RWPE2 (cell line): ENCODE results near the gene MSGN1.

Source experiments
- ATAC-seq: fragments of 200-7000 bp; cut with Tn5 transposase; 3 replicates; pipeline ENCODE4 v1.9.1; 2021; ENCODE audit warnings: low read depth
- DNase-seq: peaks from one replicate; pipeline ENCODE4 v3.0.0-alpha.2; 2020; ENCODE audit warnings: low spot score
- H3K27ac ChIP-seq: fragments of 450-650 bp; 2 replicates; pipeline ENCODE4 v1.5.1; 2017; ENCODE audit warnings: mild to moderate bottlenecking; ENCODE audit not compliant: poor library complexity, severe bottlenecking
- H3K27me3 ChIP-seq: fragments of 250-450 bp; sonication (Bioruptor Pico); 2 replicates; pipeline ENCODE4 v1.5.1; 2021; ENCODE audit warnings: mild to moderate bottlenecking, moderate library complexity; ENCODE audit not compliant: insufficient read depth, poor library complexity, severe bottlenecking
- H3K36me3 ChIP-seq: fragments of 250-450 bp; sonication (Bioruptor Pico); 2 replicates; pipeline ENCODE4 v1.5.1; 2020; ENCODE audit warnings: low read depth, mild to moderate bottlenecking, moderate library complexity
- H3K4me1 ChIP-seq: fragments of 250-450 bp; sonication (Bioruptor Pico); 2 replicates; pipeline ENCODE4 v1.5.1; 2021; ENCODE audit warnings: mild to moderate bottlenecking, moderate library complexity; ENCODE audit not compliant: insufficient read depth, poor library complexity, severe bottlenecking
- H3K4me3 ChIP-seq: fragments of 250-450 bp; sonication (Bioruptor Pico); 2 replicates; pipeline ENCODE4 v1.5.1; 2021; ENCODE audit warnings: mild to moderate bottlenecking, moderate library complexity; ENCODE audit not compliant: severe bottlenecking
- H3K9me3 ChIP-seq: fragments of 250-450 bp; sonication (Bioruptor Pico); 2 replicates; pipeline ENCODE4 v1.5.1; 2021; ENCODE audit warnings: mild to moderate bottlenecking, moderate library complexity; ENCODE audit not compliant: severe bottlenecking
- CTCF ChIP-seq: fragments of 450-650 bp; IDR thresholded peaks from one replicate; pipeline ENCODE4 v1.5.1; 2017; ENCODE audit warnings: mild to moderate bottlenecking, moderate library complexity; ENCODE audit not compliant: poor library complexity, severe bottlenecking

Gene MSGN1

DNA sequence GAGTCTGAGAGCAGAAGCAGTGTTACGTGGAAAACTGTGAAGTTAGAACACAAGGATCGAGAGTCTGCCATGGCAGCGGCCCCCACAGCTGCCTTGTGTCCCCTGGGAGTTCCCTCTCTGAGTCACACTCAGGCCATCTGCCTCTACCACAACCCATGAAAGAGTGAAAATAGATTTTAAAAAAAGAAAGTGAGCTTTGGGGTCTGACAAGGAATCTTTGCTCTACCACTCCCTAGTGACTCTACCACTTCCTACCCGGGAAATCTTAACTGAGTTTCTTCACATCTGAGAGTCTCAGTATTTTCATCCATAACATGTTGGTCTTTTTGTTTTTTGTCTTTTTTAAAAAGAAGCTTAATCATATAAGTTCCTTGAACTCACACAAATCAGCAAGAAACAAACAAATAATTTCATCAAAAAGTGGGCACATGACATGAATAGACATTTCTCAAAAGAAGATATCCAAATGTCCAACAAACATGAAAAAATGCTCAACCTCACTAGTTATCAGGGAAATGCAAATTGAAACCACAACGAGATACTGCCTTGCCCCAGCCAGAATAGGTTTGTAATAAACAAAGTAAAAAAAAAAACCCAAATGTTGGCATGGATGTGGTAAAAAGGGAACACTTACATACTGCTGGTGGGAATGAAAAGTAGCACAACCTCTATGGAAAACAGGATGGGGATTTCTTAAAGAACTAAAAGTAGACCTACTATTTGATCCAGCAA is 2.4 kb upstream of the MSGN1 start:
- no peak for TF ChIP-seq CTCF
- no peaks in the 10 kb centered on the region for H3K27me3 ChIP-seq
- no peaks in the 10 kb centered on the region for H3K36me3 ChIP-seq
- ATAC-seq = no peak
- H3K4me1 ChIP-seq = peaks cover 31% of the 10 kb centered on the region
- H3K9me3 ChIP-seq = no peaks in the 10 kb centered on the region
- DNase-seq = no peak
- peak overlapping the region; percentile 53 for H3K27ac ChIP-seq
- no peak overlapping the region for H3K4me3 ChIP-seq

GRCh38 chr2:17814601-17815000 is 1.7 kb upstream of the MSGN1 start:
- Histone ChIP-seq H3K36me3 (no peaks in the 10 kb centered on the region), H3K9me3 (no peaks in the 10 kb centered on the region), H3K4me3 (no peak overlapping the region), H3K4me1 (peaks cover 31% of the 10 kb centered on the region), H3K27ac (peak overlapping the region; percentile 53), H3K27me3 (no peaks in the 10 kb centered on the region)
- TF ChIP-seq CTCF = no peak
- ATAC-seq (no peak), DNase-seq (no peak)

DNA sequence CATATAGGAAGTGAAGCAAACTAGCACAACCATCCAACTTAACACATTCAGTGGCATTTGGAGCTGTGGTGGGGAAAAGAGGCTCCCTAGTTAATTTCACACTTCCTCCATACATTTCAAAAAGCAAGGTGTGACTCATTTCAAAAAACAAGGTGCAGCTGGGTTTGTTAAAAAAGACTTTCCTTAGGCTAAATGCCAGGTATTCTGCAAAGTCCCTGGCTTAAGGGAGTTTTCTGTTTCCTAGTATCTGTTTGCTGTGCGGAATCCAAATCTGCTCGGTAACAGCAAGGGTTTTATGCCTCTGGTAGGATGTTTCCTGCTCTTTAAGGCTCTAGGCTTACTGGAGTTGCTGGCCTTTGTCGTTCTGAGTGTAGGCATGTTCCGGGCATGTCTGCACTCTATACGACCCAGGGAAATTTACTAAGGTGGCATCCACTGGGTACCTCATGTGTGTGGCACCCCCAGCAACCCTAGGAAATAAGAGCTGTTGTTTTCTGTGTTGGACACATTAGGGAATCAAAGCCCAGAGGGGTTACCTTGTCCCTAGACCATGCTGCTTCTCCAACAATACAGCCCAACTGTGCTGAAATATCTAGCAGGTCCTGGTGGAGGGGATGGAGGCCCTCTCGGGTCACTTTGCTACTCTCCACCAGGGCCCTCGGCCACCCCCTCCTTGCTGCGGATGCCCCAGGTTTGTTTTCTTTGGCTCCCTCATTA is 634 bp upstream of the MSGN1 start:
- H3K4me1 ChIP-seq = peaks cover 31% of the 10 kb centered on the region
- no peaks in the 10 kb centered on the region for H3K27me3 ChIP-seq
- H3K4me3 ChIP-seq = no peak overlapping the region
- peak overlapping the region; percentile 53 for H3K27ac ChIP-seq
- DNase-seq (no peak), ATAC-seq (peak; percentile 35)
- H3K9me3 ChIP-seq = no peaks in the 10 kb centered on the region
- no peak for TF ChIP-seq CTCF
- H3K36me3 ChIP-seq = no peaks in the 10 kb centered on the region

DNA sequence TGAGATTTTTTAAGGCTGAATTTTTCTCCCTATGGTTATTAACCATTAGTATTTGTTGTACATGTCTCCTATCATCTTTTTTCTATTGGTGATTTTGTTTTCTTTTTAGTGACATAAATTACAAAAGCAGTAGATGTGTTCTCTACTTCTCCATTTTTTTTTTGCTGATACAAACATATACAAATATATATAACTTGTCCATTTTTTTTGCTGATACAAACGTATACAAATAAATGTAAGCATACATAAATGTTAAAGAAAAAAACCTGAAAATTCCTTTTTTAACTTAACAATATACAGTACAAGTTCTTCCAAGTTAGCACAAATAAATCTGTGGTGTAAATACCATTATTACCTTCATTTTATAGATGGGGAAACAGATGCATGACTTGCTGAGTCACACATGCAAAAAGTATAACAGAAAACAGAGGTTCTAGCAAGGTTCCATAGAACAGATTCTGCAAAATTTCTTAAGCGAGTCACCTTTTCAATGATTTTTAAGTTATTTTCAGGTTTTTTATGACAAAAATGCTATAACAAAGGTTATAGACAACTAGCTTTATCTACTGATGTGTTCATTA is 2.1 kb downstream of the MSGN1 start:
- Histone ChIP-seq H3K27ac (no peak overlapping the region), H3K36me3 (no peaks in the 10 kb centered on the region), H3K4me3 (no peak overlapping the region), H3K9me3 (no peaks in the 10 kb centered on the region), H3K27me3 (no peaks in the 10 kb centered on the region), H3K4me1 (peaks cover 28% of the 10 kb centered on the region)
- ATAC-seq (no peak), DNase-seq (no peak)
- TF ChIP-seq CTCF = no peak
